Calu3 (cell line): ENCODE measurements around the gene DOCK1. TPM values are rescaled to one million over a fixed set of nuclear protein-coding genes. Genes with fewer than 3 reads are reported as not detected.

Source experiments
- BruUV-seq: library from RNA; stranded (reverse); fragments of 400-500 nt; replicated peaks from 2 replicates; lab custom pipeline; 2021; lab: Mats Ljungman, UMichigan
- CTCF ChIA-PET: fragments of 300-600 bp; sonication (Branson Sonifier 250); formaldehyde crosslinking; loops from one replicate; lab custom pipeline; 2022; ENCODE audit warnings: antibody characterized with exemption; lab: Charles Lee
- DNase-seq: peaks from one replicate; pipeline ENCODE4 v3.0.0; 2022
- H3K27ac Mint-ChIP-seq: one replicate; pipeline ENCODE4 v1.8.0; 2022; ENCODE audit warnings: mixed read lengths; ENCODE audit not compliant: unreplicated experiment
- H3K27me3 Mint-ChIP-seq: one replicate; pipeline ENCODE4 v1.8.0; 2022; ENCODE audit warnings: mixed read lengths; ENCODE audit not compliant: unreplicated experiment
- H3K36me3 Mint-ChIP-seq: one replicate; pipeline ENCODE4 v1.8.0; 2022; ENCODE audit warnings: mild to moderate bottlenecking, moderate library complexity, mixed read lengths; ENCODE audit not compliant: insufficient read depth, unreplicated experiment
- H3K4me1 Mint-ChIP-seq: one replicate; pipeline ENCODE4 v1.8.0; 2022; ENCODE audit warnings: mild to moderate bottlenecking, low read depth, mixed read lengths; ENCODE audit not compliant: unreplicated experiment
- H3K4me3 Mint-ChIP-seq: one replicate; pipeline ENCODE4 v1.8.0; 2022; ENCODE audit warnings: mild to moderate bottlenecking, low read depth, moderate library complexity, mixed read lengths; ENCODE audit not compliant: unreplicated experiment
- H3K9me3 Mint-ChIP-seq: one replicate; pipeline ENCODE4 v1.8.0; 2022; ENCODE audit warnings: low read depth, mixed read lengths; ENCODE audit not compliant: unreplicated experiment
- CTCF ChIP-seq: fragments of 200-600 bp; IDR thresholded peaks from one replicate; pipeline ENCODE4 v1.8.0; 2022; ENCODE audit warnings: antibody characterized with exemption; ENCODE audit not compliant: unreplicated experiment
- intact Hi-C: fragments of 100-400 bp; cut with micrococcal nuclease; formaldehyde crosslinking; loops from one replicate; pipeline ENCODE4 v1.10.0; 2022; ENCODE audit not compliant: unreplicated experiment
- total RNA-seq: library from RNA; stranded (reverse); gene quantifications from 2 replicates; pipeline ENCODE4 v1.2.3, GENCODE V29; 2022

Gene DOCK1
- total RNA-seq, 1 experiment from 2014 or later = 34.2 TPM

GRCh38 chr10:126944191-126944590 is 39.0 kb downstream of the DOCK1 start:
- H3K4me1 Mint-ChIP-seq = no peaks in the 10 kb centered on the region
- H3K27ac Mint-ChIP-seq = no peak overlapping the region
- H3K36me3 Mint-ChIP-seq = no peaks in the 10 kb centered on the region
- DNase-seq = no peak
- H3K9me3 Mint-ChIP-seq = peaks cover 3% of the 10 kb centered on the region
- intact Hi-C loops = no loop called here
- BruUV-seq = no TSS peak
- H3K4me3 Mint-ChIP-seq = no peak overlapping the region
- TF ChIP-seq CTCF = no peak
- CTCF ChIA-PET = no interaction called here
- H3K27me3 Mint-ChIP-seq = no peaks in the 10 kb centered on the region

GRCh38 chr10:126945351-126946030 is 40.3 kb downstream of the DOCK1 start:
- CTCF ChIA-PET = no interaction called here

GRCh38 chr10:126946746-126947145 is 41.5 kb downstream of the DOCK1 start:
- TF ChIP-seq CTCF = no peak
- no peaks in the 10 kb centered on the region for H3K27me3 Mint-ChIP-seq
- no peak overlapping the region for H3K27ac Mint-ChIP-seq
- H3K4me1 Mint-ChIP-seq = no peaks in the 10 kb centered on the region
- H3K4me3 Mint-ChIP-seq = no peak overlapping the region
- H3K9me3 Mint-ChIP-seq = peaks cover 3% of the 10 kb centered on the region
- CTCF ChIA-PET = no interaction called here
- DNase-seq = no peak
- intact Hi-C loops = no loop called here
- BruUV-seq = no TSS peak
- no peaks in the 10 kb centered on the region for H3K36me3 Mint-ChIP-seq

More at GRCh38 chr10:126945351-126946030, 40.3 kb downstream of the DOCK1 start:
- TF ChIP-seq CTCF = no peak
- no peak overlapping the region for H3K4me3 Mint-ChIP-seq
- H3K36me3 Mint-ChIP-seq = no peaks in the 10 kb centered on the region
- no TSS peak for BruUV-seq
- intact Hi-C loops = no loop called here
- no peak for DNase-seq
- no peak overlapping the region for H3K27ac Mint-ChIP-seq
- H3K27me3 Mint-ChIP-seq = no peaks in the 10 kb centered on the region
- H3K4me1 Mint-ChIP-seq = no peaks in the 10 kb centered on the region
- H3K9me3 Mint-ChIP-seq = peaks cover 3% of the 10 kb centered on the region

- Mint-ChIP-seq H3K4me1 (no peaks in the 10 kb centered on the region), H3K36me3 (no peaks in the 10 kb centered on the region), H3K9me3 (peaks cover 3% of the 10 kb centered on the region), H3K27me3 (no peaks in the 10 kb centered on the region), H3K4me3 (no peak overlapping the region), H3K27ac (no peak overlapping the region)
- BruUV-seq = no TSS peak
- intact Hi-C loops = no loop called here
- CTCF ChIA-PET = no interaction called here
- DNase-seq = no peak
- TF ChIP-seq CTCF = no peak
Measured at GRCh38 chr10:126948355-126949160, 43.3 kb downstream of the DOCK1 start.
